RKO (cell line): ENCODE results near the gene NKPD1.

Experiments
- DNase-seq: peaks from one replicate; pipeline ENCODE4 v3.0.0-alpha.2; 2016; ENCODE audit warnings: low spot score

Gene NKPD1

DNA sequence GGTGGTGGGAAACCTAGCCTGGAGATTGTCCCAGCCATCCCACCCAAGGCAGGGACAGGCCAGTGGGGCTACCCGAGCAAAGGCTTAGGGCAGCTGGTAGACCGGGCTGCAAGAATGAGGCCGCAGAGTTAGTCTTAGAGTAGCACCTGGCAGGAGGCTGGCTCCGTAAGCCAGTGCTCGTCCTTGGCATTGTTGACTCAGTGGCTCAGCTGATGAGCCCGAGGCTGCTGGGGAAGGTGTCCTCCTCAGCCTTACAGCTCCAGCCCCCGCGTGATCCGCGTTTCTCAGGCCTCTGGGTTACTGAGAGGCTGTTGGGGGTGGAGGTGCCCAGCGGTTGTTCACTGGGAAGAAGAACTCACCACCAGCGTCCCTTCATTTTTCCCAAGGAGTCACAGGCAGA, 43.1 kb downstream of the NKPD1 start:
- no peak for DNase-seq

DNA sequence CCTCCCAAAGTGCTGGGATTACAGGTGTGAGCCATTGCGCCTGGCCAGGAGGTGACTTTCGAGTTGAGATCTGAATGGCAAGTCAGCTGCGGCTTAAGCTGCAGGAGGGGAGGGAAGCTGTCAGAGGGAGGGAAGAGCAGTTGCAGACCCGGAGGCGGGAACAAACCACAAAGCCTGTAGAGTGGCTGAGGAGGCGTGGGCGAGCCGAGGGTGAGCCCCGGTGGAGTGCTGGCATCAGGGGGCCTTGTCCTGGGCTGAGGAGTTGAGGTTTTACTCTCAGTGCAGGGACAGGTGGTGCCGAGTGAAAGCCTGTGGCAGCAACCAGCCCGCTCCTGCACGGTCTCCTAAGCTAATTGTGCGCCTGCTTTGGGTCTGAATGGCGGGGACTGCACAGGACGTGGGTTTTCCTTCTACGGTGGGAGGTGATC, 43.6 kb downstream of the NKPD1 start:
- DNase-seq, result no peak

DNA sequence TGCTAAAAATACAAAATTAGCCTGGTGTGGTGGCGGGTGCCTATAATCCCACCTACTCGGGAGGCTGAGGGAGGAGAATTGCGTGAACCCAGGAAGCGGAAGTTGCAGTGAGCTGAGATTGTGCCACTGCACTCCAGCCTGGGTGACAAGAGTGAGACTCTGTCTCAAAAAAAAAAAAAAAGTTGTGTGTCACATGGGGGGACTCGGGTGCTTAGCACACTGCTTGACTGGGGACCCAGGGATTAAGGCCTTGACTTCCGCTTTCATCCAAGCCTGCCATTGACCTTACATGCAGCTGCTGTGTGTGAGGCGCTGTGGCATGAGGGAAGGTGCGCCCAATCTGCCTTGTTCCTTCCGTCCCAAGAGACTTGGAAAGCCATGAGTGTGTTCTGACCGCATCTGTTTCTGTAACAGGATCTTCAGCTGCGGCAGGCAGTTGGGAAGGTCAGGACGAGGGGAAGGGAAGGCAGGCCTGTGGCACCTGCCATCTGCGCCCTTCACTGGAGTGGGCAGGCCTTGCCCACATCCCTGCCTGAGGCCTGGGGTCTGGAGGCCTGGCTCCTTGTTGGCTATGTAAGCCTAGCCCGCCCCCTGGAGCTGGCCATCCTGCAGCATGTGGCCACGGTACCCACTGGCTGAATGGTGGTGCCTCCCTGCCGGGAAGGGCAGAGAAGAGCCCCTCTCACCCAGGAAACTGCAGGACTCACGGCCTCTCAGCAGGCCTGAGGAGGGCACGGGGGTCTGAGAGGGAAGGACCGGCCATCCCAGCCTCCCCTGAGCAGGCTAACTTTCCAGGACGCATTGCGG, 44.8 kb downstream of the NKPD1 start:
- DNase-seq, result no peak

DNA sequence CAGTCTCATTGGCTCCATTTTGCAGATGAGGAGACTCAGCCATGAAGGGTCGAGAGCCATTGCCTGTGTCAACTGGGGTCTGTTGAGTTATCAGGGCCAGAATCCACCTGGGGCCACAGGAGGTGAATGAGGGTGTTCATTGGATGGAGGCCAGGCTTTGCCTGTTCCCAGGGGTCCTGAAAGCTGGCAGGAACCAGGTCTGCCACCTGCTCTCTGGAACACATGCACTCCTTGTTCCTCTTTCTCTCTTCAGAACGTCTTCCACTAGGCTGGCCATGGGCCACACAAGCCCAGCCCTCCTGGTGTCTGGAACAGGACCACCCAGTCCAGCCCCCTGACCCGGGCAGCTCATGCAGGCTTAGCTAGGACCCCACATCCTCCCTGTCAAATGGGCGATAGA, 46.7 kb downstream of the NKPD1 start:
- DNase-seq, result no peak

DNA sequence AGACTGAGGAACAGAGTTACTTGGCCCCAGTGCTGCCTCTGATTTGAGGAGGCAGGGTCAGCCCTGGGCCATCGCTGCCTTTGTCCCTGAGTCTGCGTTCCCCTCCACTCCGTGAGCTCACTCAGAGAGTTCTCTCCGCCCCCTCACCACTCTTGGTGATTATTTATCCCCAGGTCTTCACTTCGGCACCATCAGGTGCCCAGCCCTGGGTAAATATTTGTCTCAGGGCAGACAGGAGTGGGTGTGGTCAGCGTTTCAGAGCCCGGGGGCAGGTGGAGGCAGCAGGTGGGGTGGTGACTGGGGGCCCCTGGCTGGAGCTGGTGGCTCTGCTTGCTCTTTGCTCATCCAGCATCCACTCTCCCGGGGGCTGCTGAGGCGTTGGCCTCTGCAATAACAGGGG, 47.2 kb downstream of the NKPD1 start:
- DNase-seq, result no peak

DNA sequence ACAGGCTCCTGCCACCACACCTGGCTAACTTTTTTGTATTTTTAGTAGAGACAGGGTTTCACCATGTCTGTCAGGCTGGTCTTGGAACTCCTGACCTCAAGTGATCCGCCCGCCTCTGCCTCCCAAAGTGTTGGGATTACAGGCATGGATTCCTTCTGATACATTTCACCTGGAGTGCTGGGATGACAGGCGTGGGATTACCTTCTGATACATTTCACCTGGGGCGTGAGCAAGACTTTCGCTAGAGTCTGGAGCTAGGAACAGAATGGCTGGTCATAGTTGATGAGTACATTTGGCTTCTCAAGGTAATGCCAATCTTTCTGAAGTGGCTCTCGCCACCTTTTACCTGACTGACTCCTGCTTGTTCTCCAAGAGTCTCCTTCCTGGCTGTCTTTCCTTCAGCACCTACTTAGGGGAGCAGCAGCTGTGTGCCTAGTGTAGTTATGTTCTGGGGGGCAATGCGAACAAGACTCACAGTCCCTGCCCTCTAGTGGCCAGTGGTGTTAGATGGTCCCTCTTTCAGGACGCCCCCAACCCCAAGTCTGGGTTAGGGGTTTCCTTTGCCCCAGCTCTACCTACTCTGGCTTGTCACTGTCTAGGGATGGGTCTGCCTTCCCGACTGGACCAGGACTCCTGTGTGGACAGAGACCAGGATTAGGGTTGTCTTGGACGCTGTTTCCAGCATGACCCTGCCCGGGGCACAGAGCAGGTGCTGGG, 48.5 kb downstream of the NKPD1 start:
- no peak for DNase-seq
